ENCODE results near the gene S100A1. TPM values are rescaled to one million over a fixed set of nuclear protein-coding genes. Genes with fewer than 3 reads are reported as not detected.

S100A1 gene
- total and polyA plus RNA-seq, 12 donors = 685 to 3,035 (median 2,343) TPM

DNA sequence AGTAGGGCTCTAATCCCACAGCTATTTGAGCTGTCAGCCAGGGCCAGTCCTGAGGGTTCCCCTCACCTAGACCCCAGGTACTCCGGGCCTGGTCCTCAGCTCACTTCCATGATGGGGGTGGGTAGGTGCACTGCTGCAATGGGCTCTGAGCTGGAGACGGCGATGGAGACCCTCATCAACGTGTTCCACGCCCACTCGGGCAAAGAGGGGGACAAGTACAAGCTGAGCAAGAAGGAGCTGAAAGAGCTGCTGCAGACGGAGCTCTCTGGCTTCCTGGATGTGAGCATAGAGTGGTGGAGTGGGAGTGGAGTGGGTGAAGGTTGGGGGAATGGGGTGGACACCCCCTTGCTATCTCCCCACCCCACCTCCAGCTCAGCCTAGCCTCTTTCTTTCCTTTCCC, 2.1 kb downstream of the S100A1 start:
- peak overlapping the region in 8 of 10 donors; percentile 13 to 71 (median 58) for H3K4me3 ChIP-seq
- peaks cover 0 to 6% (median 0%) of the 10 kb centered on the region in 9 donors for H3K36me3 ChIP-seq
- ATAC-seq (no peak), DNase-seq (no peak)
- H3K9me3 ChIP-seq = no peaks in the 10 kb centered on the region
- H3K27ac ChIP-seq = peak overlapping the region; percentile 38 to 98 (median 90)
- peaks cover 20 to 82% (median 57%) of the 10 kb centered on the region in 9 donors for H3K4me1 ChIP-seq
- TF ChIP-seq CTCF (IDR thresholded peaks at IDR 0.05) = no peak
- H3K27me3 ChIP-seq = no peaks in the 10 kb centered on the region
- intact Hi-C loops (cut with DNase I) = loop anchor here in 1 of 10 donors (5.0 kb wide), 1 partner anchor 37 kb away; no protein-coding TSS in a partner anchor
- 76 to 81% methylated on average over 7 of the region's 7 CpGs for WGBS, 2 donors

DNA sequence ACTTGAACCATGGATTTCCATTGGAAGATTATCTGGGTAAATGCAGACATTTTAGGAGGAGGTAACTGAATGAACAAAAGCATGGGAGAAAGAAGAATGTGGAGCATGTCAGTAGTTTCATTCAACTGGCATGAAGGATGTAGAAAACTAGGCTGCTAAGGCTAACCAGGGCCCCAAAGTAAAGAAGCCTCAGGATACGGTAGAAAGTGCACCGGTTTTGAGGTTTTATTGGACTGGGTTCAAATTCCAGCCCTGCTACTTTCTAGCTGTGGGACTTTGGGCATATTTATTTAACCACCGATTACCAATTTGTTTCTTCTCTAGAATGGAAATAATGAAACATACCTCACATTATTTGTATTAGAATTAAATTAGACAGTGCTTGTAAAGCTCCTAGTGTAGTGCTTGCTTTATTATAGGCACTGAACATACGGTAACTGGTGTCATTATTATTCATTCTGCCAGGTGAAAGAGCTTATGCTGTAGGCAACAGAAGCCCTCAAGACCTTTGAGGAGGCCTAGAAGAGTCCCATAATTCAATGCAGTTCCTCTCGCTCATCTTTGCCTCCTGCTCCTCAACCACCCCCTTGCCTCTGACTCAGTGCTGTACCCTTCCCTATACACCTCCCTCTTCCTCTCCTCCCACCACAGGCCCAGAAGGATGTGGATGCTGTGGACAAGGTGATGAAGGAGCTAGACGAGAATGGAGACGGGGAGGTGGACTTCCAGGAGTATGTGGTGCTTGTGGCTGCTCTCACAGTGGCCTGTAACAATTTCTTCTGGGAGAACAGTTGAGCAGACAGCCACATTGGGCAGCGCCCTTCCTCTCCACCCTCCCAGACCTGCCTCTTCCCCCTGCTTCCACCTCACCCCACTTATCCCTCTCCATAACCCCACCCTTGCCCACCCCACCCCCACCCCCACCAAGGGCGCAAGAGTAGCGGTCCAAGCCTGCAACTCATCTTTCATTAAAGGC, 3.1 kb downstream of the S100A1 start:
- DNase-seq (no peak), ATAC-seq (no peak)
- Histone ChIP-seq H3K27ac (peak overlapping the region in 8 of 10 donors; percentile 30 to 98 (median 92)), H3K27me3 (no peaks in the 10 kb centered on the region), H3K4me3 (peak overlapping the region in 3 of 10 donors; percentile 58 to 61 (median 60)), H3K36me3 (peaks cover 0 to 11% (median under 1%) of the 10 kb centered on the region in 9 donors), H3K9me3 (no peaks in the 10 kb centered on the region), H3K4me1 (peaks cover 14 to 82% (median 59%) of the 10 kb centered on the region in 9 donors)
- 80 to 81% methylated on average over 10 of the region's 10 CpGs for WGBS, 2 donors
- no peak for TF ChIP-seq CTCF (IDR thresholded peaks at IDR 0.05)
- intact Hi-C loops (cut with DNase I) = loop anchor here in 1 of 10 donors (5.0 kb wide), 1 partner anchor 36 kb away; no protein-coding TSS in a partner anchor

- DNase-seq = peak in 1 of 2 donors; percentile 56
- H3K27me3 ChIP-seq = no peaks in the 10 kb centered on the region
- H3K9me3 ChIP-seq = no peaks in the 10 kb centered on the region
- peak; percentile 11 to 46 (median 32) for ATAC-seq
- intact Hi-C loops (cut with DNase I) = loop anchor here in 1 of 10 donors (5.0 kb wide), 1 partner anchor 34 kb away; no protein-coding TSS in a partner anchor
- no peak for TF ChIP-seq CTCF (IDR thresholded peaks at IDR 0.05)
- peaks cover 10 to 82% (median 61%) of the 10 kb centered on the region in 9 donors for H3K4me1 ChIP-seq
- H3K4me3 ChIP-seq = peak overlapping the region in 9 of 10 donors; percentile 67 to 95 (median 91)
- peaks cover 0 to 30% (median 16%) of the 10 kb centered on the region in 9 donors for H3K36me3 ChIP-seq
- H3K27ac ChIP-seq = peak overlapping the region; percentile 98 to 100 (median 100)
- WGBS, 2 donors = 30 to 47% methylated on average over 18 of the region's 18 CpGs
Measured at GRCh38 chr1:153633161-153633753, 5.0 kb downstream of the S100A1 start.
